Glutamatergic neuron (in vitro differentiated cells): ENCODE results near the gene SYN1. TPM values are rescaled to one million over a fixed set of nuclear protein-coding genes. Genes with fewer than 3 reads are reported as not detected.

Experiments
- DNase-seq: peaks from one replicate; pipeline ENCODE4 v3.0.0; 2022
- H3K27ac Mint-ChIP-seq: one replicate; pipeline ENCODE4 v1.8.0; 2020; ENCODE audit warnings: mild to moderate bottlenecking, mixed read lengths, inconsistent platforms; ENCODE audit not compliant: unreplicated experiment
- H3K27me3 Mint-ChIP-seq: one replicate; pipeline ENCODE4 v1.8.0; 2020; ENCODE audit warnings: mild to moderate bottlenecking, moderate library complexity, mixed read lengths, inconsistent platforms; ENCODE audit not compliant: unreplicated experiment
- H3K36me3 Mint-ChIP-seq: one replicate; pipeline ENCODE4 v1.8.0; 2020; ENCODE audit warnings: mild to moderate bottlenecking, mixed read lengths, inconsistent platforms; ENCODE audit not compliant: unreplicated experiment
- H3K4me1 Mint-ChIP-seq: one replicate; pipeline ENCODE4 v1.8.0; 2020; ENCODE audit warnings: mild to moderate bottlenecking, low read depth, mixed read lengths, inconsistent platforms; ENCODE audit not compliant: unreplicated experiment
- H3K4me3 Mint-ChIP-seq: one replicate; pipeline ENCODE4 v1.8.0; 2020; ENCODE audit warnings: mild to moderate bottlenecking, mixed read lengths, inconsistent platforms; ENCODE audit not compliant: unreplicated experiment
- H3K9me3 Mint-ChIP-seq: one replicate; pipeline ENCODE4 v1.8.0; 2020; ENCODE audit warnings: mild to moderate bottlenecking, moderate library complexity, mixed read lengths, inconsistent platforms; ENCODE audit not compliant: unreplicated experiment
- total RNA-seq: library from RNA; stranded (reverse); fragmentation: NEBNext Ultra II Directional; extraction: Animal tissue kit (Norgen Biotek cat#: 25700); gene quantifications from one replicate; pipeline ENCODE4 v1.2.1, GENCODE V29; 2021; ENCODE audit not compliant: unreplicated experiment
- TF ChIP-seq, protein P1 (sequence below): fragments of 200-600 bp; sonication (generic); IDR thresholded peaks from one replicate; pipeline ENCODE4 v1.5.0; 2021; ENCODE audit not compliant: partially characterized antibody, unreplicated experiment

SYN1 gene
- total RNA-seq, 1 donor from 2014 or later: 34.2 TPM

GRCh38 chrX:47572773-47573340 lies 46.8 kb downstream of the SYN1 start:
- Mint-ChIP-seq H3K4me3 (no peak overlapping the region), H3K27ac (no peak overlapping the region), H3K4me1 (peaks cover 2% of the 10 kb centered on the region), H3K36me3 (no peaks in the 10 kb centered on the region), H3K27me3 (peaks cover 6% of the 10 kb centered on the region), H3K9me3 (peaks cover 5% of the 10 kb centered on the region)
- DNase-seq: no peak
- TF ChIP-seq, protein P1, sequence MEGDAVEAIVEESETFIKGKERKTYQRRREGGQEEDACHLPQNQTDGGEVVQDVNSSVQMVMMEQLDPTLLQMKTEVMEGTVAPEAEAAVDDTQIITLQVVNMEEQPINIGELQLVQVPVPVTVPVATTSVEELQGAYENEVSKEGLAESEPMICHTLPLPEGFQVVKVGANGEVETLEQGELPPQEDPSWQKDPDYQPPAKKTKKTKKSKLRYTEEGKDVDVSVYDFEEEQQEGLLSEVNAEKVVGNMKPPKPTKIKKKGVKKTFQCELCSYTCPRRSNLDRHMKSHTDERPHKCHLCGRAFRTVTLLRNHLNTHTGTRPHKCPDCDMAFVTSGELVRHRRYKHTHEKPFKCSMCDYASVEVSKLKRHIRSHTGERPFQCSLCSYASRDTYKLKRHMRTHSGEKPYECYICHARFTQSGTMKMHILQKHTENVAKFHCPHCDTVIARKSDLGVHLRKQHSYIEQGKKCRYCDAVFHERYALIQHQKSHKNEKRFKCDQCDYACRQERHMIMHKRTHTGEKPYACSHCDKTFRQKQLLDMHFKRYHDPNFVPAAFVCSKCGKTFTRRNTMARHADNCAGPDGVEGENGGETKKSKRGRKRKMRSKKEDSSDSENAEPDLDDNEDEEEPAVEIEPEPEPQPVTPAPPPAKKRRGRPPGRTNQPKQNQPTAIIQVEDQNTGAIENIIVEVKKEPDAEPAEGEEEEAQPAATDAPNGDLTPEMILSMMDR: no peak

DNA sequence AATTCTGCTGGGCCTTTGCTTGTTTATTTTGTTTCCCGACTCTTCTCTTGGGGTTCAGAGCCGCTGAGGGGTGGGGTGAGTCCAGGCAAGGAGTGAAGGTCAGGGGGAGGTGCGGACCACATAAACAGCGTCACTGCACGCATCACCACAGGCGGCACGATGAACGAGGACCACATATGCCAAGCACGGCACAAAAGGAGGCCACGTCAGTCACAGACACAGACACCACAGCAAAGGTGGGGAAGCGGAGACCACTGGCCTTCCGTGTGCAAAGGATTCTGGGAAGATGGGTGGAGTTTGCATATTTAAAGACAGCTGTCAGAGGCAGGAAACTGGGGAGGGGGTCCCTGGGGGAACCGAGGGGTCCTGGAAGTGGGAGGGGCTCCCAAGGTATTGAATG lies 47.8 kb downstream of the SYN1 start:
- Mint-ChIP-seq H3K9me3 (peaks cover 4% of the 10 kb centered on the region), H3K27ac (no peak overlapping the region), H3K4me3 (no peak overlapping the region), H3K36me3 (no peaks in the 10 kb centered on the region), H3K27me3 (peaks cover 4% of the 10 kb centered on the region), H3K4me1 (peaks cover 2% of the 10 kb centered on the region)
- no peak for DNase-seq
- TF ChIP-seq, protein P1: no peak

GRCh38 chrX:47571215-47571614 lies 48.4 kb downstream of the SYN1 start:
- Mint-ChIP-seq H3K27ac (no peak overlapping the region), H3K4me1 (peaks cover 2% of the 10 kb centered on the region), H3K27me3 (peaks cover 3% of the 10 kb centered on the region), H3K4me3 (no peak overlapping the region), H3K9me3 (peaks cover 3% of the 10 kb centered on the region), H3K36me3 (no peaks in the 10 kb centered on the region)
- TF ChIP-seq, protein P1: no peak
- no peak for DNase-seq

- peaks cover 2% of the 10 kb centered on the region for H3K27me3 Mint-ChIP-seq
- H3K36me3 Mint-ChIP-seq: no peaks in the 10 kb centered on the region
- peaks cover 3% of the 10 kb centered on the region for H3K9me3 Mint-ChIP-seq
- no peak overlapping the region for H3K4me3 Mint-ChIP-seq
- no peak for DNase-seq
- H3K4me1 Mint-ChIP-seq: peaks cover 2% of the 10 kb centered on the region
- TF ChIP-seq, protein P1: no peak
- H3K27ac Mint-ChIP-seq: no peak overlapping the region
Observed at GRCh38 chrX:47570794-47571193, 48.9 kb downstream of the SYN1 start.

DNA sequence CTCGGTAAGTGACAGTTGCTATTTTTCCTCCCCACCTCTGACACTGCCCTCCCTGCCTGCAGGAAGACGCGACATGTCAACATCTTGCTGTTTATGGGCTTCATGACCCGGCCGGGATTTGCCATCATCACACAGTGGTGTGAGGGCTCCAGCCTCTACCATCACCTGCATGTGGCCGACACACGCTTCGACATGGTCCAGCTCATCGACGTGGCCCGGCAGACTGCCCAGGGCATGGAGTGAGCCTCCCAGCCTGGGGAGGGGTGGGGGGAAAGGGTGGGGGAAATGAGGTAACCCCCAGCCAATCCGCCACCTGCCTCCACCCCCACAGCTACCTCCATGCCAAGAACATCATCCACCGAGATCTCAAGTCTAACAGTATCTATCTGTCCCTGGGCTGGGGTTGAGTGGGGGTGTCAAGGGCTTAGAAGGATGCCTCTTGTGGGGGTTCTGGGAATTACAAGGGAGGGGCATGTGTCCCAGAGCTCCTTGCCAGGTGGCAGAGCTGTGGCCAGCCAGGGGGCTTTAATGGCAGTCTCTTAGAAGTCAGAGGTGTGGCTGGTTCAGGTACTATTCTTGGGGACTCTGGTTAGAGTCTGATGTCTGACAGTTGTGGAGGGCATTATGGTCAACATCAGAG lies 50.9 kb downstream of the SYN1 start:
- DNase-seq: no peak
- TF ChIP-seq, protein P1: peak; percentile 35
- H3K4me3 Mint-ChIP-seq: no peak overlapping the region
- H3K27ac Mint-ChIP-seq: no peak overlapping the region
- H3K36me3 Mint-ChIP-seq: no peaks in the 10 kb centered on the region
- H3K9me3 Mint-ChIP-seq: peaks cover 3% of the 10 kb centered on the region
- H3K4me1 Mint-ChIP-seq: peaks cover 2% of the 10 kb centered on the region
- H3K27me3 Mint-ChIP-seq: peaks cover 2% of the 10 kb centered on the region
